ENCODE results near the gene CTDSPL. TPM values are rescaled to one million over a fixed set of nuclear protein-coding genes. Genes with fewer than 3 reads are reported as not detected.

The CTDSPL gene
- polyA plus RNA-seq, 1 of the 3 experiments (the other 2 are of a cell fraction) = 22.1 TPM

- H3K9ac ChIP-seq = peak within 1 kb of the TSS; percentile 92
- peaks cover 13% of the 10 kb centered on the region for H3F3A ChIP-seq (replicated peaks; ENCODE audit: insufficient read depth)
- ChIA-PET CTCF (interaction anchor here (0.7 to 1.3 kb wide), 2 partner anchors 9 to 26 kb away, joined by 3 read pairs; no protein-coding TSS in a partner anchor), POLR2A (interaction anchor here (0.6 to 1.8 kb wide), 4 partner anchors 11 to 240 kb away, joined by 3 to 6 read pairs (median 4); partner anchors contain the start of gene ACAA1)
- no peaks in the 10 kb centered on the region for H3K9me2 ChIP-seq
- peaks cover 3% of the 10 kb centered on the region; the same call in 1 of the 2 replicates for H3K79me2 ChIP-seq (ENCODE audit: insufficient read depth)
- H2AFZ ChIP-seq (ENCODE audit: low read depth) = peak within 1 kb of the TSS; percentile 78
- H3K4me3 ChIP-seq (ENCODE audit: low read depth in 2 of 2, low read length in 1 of 2) = peak within 1 kb of the TSS; percentile 75 to 77
- peak; percentile 98 for DNase-seq
- peak within 1 kb of the TSS; percentile 83 for H3K4me2 ChIP-seq
- H3K27me3 ChIP-seq (ENCODE audit: insufficient read depth) = no peaks in the 10 kb centered on the region
- 14% methylated on average over 21 of the region's 75 CpGs for WGBS (ENCODE audit: low lambda C conversion rate)
- peaks cover 19 to 23% of the 10 kb centered on the region in 2 experiments; a peak in 3 of 4 replicates for H3K4me1 ChIP-seq (ENCODE audit: control insufficient read depth in 1 of 2, insufficient read depth in 2 of 2, low read depth in 1 of 2, low read length in 1 of 2)
- H3K27ac ChIP-seq (ENCODE audit: low read depth in 2 of 2, low read length in 1 of 2) = peak within 1 kb of the TSS; percentile 55 to 58; a peak in 3 of 4 replicates
- TF ChIP-seq TAF1 (IDR thresholded peaks at IDR 0.05; ENCODE audit: borderline replicate concordance, low read depth, low read length) (peak; percentile 68; the same call in 1 of the 2 replicates), MXI1 (IDR thresholded peaks at IDR 0.05; ENCODE audit: low read depth, low read length) (peak; percentile 39; the same call in 1 of the 2 replicates), NFIC (IDR thresholded peaks at IDR 0.05; ENCODE audit: borderline replicate concordance) (no peak), FOXJ3 (CRISPR knock-in tag; IDR thresholded peaks at IDR 0.05) (no peak), RXRA (IDR thresholded peaks at IDR 0.05; ENCODE audit: borderline replicate concordance, low read depth) (no peak), TEAD4 (IDR thresholded peaks at IDR 0.05; ENCODE audit: borderline replicate concordance, insufficient read depth) (no peak), CTCF (IDR thresholded peaks at IDR 0.05) (no peak), GATA2 (CRISPR knock-in tag; IDR thresholded peaks at IDR 0.05) (no peak), EZH2phosphoT487 (IDR thresholded peaks at IDR 0.05; ENCODE audit: borderline replicate concordance, low read depth) (no peak), USF1 (IDR thresholded peaks at IDR 0.05; ENCODE audit: borderline replicate concordance, low read depth) (no peak), RCOR1 (IDR thresholded peaks at IDR 0.05; ENCODE audit: low read length) (peak; percentile 58; the same call in 1 of the 2 replicates), SIN3A (IDR thresholded peaks at IDR 0.05; ENCODE audit: borderline replicate concordance, low read depth, low read length) (no peak), RAD21 (IDR thresholded peaks at IDR 0.05; ENCODE audit: low read length) (no peak), ELF1 (IDR thresholded peaks at IDR 0.05) (no peak), GABPA (IDR thresholded peaks at IDR 0.05; ENCODE audit: low read depth) (no peak), FOSL2 (IDR thresholded peaks at IDR 0.05; ENCODE audit: borderline replicate concordance, low read depth) (no peak), POLR2AphosphoS5 (IDR thresholded peaks at IDR 0.05; ENCODE audit: low read depth, low read length) (peak; percentile 61; the same call in 1 of the 2 replicates), MAX (IDR thresholded peaks at IDR 0.05; ENCODE audit: low read depth) (0 out of 2 replicates have a peak, but pooled peaks have one; percentile 22)
- TF ChIP-seq, protein P1, sequence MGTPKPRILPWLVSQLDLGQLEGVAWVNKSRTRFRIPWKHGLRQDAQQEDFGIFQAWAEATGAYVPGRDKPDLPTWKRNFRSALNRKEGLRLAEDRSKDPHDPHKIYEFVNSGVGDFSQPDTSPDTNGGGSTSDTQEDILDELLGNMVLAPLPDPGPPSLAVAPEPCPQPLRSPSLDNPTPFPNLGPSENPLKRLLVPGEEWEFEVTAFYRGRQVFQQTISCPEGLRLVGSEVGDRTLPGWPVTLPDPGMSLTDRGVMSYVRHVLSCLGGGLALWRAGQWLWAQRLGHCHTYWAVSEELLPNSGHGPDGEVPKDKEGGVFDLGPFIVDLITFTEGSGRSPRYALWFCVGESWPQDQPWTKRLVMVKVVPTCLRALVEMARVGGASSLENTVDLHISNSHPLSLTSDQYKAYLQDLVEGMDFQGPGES (IDR thresholded peaks at IDR 0.05; ENCODE audit: low read depth, low read length) = no peak
- no peaks in the 10 kb centered on the region for H3K36me3 ChIP-seq (replicated peaks in 1 of 2; ENCODE audit: control insufficient read depth in 1 of 2, insufficient read depth in 2 of 2, low read length in 1 of 2)
- H3K9me3 ChIP-seq = no peaks in the 10 kb centered on the region
- H4K20me1 ChIP-seq (ENCODE audit: insufficient read depth) = peaks cover 3% of the 10 kb centered on the region; the same call in 1 of the 2 replicates
Measured at GRCh38 chr3:38029400-38030125, 167.9 kb downstream of the CTDSPL start, which contains the start of gene PLCD1. TSS of gene PLCD1 (minus strand) at chr3:38029642. CDS start at chr3:38029539, 103 bp downstream.

All from SK-N-SH (cell line).